HG02623 (cell line): Measurements from ENCODE around the gene CA11.
A peak's percentile ranks its signal among the peaks of the same experiment; 100 is the strongest.
"Not testable (repeated sequence)": the region's sequence is repeated elsewhere in the genome, so short reads cannot be mapped to it uniquely, and the experiment has no call there.

ENCODE experiments used
- ATAC-seq: cut with Tn5 transposase; IDR thresholded peaks from one replicate; pipeline ENCODE4 v1.9.1; 2021; ENCODE audit warnings: moderate library complexity; ENCODE audit not compliant: unreplicated experiment

CA11 gene

DNA sequence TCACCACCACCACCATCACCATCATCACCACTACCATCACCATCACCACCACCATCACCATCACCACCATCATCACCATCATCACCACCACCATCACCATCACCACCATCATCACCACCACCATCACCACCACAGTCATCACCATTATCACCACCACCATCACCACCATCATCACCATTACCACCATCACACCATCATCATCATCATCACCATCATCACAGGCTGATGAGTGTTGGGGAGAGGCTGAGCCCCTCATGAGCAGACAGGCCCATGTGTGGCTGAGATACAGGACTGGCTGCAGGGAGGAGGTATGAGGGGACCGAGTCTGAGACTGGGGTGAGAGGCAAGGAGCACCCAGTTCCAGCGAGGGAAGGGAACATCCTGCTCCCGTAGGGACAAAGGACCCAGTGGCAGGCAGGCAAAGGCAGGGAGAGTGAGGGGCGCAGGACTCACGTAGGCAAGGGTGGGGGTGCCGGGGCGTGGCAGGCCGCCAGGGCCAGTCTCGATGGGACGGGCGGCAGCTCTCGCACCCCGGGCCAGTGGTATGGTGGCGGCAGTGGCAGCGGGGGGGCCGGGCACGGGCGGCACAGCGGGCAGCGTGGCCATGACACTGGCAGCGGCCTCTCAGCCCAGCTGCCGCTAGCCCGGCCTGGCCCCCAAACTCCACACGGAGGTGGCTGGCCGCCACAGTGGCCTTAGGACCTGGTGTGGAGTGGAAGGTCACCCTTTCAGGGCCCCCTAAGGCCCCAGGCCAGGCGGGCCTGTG lies 24.1 kb upstream of the CA11 start:
- ATAC-seq = no peak

DNA sequence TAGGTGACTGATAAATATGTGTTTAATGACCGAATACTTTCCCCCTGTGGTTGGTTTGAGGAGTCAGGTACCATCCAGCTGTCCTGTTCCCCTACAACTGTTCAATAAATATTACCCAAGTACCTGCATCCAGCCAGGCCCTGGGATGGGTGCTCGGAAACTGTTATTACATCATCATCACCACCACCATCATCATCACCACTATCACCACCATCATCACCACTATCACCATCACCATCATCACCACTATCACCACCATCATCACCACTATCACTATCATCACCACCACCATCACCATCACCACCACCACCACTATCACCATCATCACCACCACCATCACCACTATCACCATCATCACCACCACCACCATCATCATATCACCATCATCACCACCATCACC lies 22.8 kb upstream of the CA11 start:
- ATAC-seq = no peak

DNA sequence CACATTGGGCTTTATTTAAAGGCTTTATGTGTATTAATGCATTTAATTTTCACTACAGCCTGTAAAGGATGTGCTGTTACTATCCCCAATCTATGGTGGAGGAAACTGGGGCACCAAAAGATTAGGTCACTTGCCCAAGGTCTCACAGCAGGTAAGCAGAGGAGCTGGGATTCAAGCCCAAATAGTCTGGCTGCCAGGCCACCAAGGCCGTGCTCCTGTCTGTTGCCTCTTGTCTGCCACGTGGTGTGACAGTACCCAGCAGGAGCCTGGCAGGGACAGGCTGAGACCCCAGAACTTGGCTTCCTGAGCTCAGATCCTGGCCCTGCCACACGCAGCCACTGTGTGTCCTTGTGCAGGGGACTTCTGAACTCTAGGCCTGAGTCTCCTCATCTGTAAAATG lies 22.3 kb upstream of the CA11 start:
- ATAC-seq = no peak

DNA sequence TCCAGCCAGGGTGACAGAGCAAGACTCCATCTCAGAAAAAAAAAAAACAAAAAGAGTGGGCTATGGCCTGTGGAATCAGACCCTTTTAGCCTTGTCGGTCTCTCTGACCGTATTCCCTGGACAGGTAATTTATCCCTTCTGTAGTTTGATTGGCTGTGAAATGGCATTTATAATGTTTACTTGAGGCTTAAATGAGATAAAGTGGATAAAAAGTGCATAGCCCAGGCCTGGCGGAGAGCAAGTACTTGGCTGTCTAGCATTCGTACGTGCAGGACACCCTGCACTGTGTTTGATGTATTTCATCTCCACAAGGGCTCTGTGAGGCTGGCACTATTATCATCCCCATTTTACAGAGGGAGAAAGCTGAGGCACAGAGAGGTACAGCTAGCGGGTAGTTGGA lies 19.8 kb upstream of the CA11 start:
- no peak for ATAC-seq

DNA sequence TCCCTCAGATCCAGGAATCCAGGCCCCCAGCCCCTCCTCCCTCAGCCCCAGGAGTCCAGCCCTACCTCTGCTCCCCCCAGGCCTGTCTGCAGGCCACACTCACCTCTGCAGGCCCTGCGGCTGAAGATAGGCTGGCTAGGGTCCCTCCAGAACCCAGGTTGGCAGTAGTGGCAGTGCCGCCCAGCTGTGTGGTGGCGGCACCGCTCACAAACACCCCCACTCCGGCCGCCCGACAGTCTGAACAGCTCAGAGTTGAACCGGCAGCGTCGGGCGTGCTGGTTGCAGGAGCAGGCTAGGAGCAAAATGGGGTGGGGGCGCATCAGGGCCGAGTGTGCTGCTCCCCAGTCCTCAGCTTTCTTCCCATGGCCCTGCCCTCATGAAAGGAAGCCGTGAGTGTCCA lies 18.5 kb upstream of the CA11 start:
- no peak for ATAC-seq

DNA sequence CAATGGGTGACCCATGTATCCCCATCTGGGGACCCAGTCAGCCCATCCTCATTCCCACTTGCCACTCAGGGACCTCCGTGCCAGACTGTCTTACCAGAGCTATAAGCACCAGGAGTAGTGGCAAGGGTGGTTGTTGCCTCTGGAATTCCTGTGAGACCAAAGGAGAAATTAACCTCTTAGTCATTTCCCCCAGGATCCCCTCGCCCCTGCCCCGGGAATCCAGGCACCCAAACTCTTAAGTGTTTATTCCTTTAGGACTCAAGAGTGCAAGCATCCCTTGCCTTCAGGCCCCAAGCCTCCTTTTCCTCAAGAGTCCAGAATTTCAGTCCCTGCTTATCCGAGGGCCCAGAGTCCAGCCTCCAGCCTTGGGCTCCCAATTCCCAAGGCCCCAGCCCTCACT lies 17.7 kb upstream of the CA11 start:
- no peak for ATAC-seq

DNA sequence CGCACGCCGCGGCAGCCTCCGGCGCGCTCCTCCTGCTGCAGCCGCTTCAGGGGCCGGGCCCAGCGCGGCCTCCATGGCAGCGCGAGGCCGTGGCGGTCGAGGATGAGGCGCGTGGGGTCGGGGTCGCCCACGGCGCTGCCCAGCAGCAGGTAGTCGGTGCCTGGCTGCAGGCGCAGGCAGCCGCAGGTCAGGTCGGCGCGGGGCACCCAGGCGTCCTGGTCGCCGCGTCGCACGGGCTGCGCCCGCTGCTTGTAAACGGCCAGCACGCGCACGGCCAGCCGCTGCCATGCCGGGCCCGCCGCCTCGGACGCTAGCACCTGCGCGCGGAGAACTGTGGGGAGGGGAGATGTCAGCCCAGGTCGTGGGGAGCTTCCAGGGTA lies 15.7 kb upstream of the CA11 start:
- ATAC-seq = no peak

DNA sequence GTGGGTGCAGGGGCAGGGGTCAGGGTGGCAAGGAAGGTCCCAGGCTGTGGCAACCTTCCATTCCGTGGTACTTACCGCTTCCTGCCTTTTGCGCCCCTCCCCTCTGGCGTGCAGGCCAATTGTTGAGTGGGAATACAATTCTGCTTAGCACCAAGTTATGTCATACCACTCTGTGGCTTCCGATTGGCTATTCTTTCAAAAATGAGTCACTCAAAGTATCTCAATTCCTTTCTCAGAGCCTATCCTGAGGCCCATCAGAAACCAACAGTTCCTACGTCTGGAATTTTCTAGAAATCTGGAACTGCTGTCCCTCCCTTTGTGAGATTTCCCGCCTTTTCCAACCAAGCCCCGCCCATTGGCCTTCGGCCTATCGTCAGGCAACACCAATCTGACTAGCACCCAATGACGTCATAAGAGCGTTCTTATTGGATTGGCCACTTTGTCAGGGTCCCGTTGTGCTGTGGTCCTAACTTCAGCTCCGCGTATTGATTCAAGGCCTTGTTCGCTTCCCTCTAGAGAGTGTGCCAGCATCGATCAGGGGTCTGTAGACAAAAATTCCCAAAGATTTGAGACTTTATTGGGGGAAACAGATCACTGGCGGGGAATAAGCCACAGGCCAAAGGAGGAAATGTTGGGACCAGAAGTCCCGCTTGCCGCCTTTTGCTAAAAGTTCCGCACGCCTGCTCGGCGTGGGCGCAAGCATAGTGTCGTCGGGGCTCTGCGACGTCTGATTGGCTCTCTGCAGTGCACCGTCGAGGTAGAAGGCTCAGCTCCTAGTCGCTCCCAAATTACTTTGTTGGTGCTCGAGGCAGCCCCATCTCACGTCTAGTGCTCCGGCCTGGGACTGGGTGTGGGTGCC lies 15.1 kb upstream of the CA11 start:
- peak; percentile 64 for ATAC-seq

DNA sequence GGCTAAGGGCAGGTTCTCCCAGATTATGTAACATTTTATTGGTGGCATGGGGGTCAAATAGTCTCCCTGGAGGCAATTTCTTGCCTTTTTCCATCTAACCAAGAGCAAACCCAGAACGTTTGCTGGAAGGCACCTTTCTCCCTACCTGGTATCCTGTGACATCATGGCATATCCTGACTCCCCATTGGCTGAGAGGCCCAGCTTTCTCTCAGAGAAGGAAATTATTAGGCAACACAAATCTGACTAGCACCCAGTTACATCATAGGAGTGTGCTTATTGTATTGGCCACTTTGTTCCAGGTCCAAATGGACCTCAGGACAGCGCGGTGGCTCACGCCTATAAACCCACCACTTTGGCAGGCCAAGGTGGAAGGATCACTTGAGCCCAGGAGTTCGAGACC lies 13.8 kb upstream of the CA11 start:
- ATAC-seq = no peak

DNA sequence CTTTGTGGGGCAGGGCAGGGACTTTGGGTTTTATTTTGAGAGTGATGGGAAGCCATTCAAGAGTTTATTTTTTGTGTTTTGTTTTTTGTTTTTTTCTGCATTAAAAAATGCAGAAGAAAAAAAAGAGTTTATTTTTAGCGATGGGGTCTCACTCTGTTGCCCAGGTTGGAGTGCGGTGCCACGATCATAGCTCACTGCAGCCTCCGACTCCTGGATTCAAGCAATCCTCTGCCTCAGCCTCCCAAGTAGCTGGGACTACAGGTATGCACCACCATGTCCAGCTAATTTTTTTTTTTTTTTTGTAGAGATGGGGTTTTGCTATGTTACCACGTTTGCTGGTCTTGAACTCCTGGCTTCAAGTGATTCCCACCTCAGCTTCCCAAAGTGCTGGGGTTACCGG lies 12.5 kb upstream of the CA11 start:
- ATAC-seq = no peak

DNA sequence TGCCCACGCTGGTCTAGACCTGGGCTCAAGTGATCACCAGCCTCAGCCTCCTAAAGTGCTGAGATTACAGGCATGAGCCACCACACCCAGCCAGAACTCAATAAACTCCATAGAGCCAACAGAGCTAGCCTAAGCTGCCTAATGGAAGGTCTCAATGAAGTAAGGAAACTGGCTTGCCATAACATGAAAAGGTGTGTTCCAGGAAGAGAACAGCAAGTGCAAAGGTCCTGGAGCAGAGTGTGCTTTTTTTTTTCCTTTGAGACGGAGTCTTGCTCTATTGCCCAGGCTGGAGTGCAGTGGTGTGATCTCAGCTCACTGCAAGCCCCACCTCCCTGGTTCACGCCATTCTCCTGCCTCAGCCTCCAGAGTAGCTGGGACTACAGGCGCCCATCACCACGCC lies 11.8 kb upstream of the CA11 start:
- ATAC-seq = not testable (repeated sequence)

DNA sequence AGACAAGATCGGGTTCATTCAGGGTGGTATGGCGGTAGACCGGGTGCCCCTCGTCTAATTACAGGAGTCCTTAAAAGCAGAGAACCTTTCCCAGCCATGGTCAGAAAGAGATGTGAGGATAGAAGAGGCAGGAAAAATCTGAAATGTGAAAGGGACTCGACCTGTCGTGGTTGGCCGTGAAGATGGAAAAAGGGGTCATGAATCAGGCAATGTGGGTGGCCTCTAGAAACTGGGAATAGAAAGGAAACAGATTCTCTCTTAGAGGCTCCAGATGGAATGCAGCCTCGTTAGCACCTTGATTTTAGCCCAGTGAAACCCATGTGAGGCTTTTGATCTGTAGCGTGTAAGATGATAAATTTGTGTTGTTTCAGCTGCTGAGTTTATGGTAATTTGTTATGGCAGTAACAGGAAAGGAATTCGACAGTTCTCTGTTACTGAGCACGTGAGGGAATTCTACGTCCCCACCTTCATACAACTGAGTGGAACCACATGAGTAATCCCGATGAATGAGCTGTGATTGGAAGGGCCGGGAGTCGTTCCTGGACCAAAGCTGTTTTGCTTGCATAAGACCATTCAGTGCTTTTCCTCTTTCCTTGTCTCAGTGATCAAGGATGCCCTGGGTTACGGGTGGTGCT lies 11.0 kb upstream of the CA11 start:
- ATAC-seq = no peak

DNA sequence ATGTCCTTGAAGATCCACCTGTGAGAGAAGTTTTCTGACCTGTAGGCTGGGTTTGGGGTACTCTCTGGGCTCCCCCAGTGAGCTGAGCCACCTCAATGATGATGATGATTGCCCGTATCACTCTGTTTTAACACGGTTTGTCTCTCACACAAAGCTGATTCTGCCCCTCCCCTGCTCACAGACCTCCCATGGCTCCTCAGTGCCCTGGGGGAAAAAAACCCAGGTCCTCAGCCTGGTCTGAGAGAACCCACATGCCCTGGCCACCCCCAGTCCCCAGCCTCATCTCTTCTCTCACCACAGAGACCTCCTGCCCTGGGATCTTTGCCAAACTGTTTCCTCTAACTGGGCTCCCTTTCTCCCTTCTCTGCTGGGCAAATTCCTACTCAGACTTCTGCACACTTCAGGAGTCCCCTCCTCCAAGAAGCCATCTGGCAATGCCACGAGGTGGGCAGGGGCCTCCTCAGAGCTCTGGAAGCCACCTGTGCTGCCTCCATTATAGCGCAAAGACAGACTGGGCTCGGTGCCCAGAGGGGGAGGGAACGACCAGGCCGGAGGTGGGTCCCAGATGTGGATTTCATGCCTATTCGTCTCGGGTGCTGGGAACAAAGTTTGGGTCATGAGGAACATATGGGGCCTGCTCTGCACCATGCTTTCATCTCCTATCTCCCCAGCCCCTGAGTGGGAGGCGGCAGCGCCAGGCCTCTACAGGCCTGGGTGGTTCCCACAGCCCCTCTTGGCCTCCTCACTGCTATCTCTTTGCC lies 8.5 kb upstream of the CA11 start:
- ATAC-seq = no peak

DNA sequence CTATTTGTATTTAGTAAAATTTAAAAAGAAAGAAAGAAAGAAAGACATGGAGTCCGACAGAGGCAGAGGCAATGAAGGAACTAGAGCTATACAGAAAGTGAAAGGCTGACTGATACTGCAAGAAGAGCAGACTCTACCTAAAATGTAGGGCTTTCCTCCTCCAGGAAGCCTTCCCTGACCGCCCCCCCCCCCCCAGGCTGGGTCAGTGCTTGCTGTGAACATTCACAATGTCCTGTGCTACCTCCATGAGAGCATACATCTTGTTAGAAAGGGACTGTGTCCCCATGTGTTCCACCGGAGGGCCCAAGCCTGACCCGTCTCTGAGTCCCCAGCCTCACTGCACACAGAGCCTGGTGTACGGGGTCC lies 5.7 kb upstream of the CA11 start:
- no peak for ATAC-seq

DNA sequence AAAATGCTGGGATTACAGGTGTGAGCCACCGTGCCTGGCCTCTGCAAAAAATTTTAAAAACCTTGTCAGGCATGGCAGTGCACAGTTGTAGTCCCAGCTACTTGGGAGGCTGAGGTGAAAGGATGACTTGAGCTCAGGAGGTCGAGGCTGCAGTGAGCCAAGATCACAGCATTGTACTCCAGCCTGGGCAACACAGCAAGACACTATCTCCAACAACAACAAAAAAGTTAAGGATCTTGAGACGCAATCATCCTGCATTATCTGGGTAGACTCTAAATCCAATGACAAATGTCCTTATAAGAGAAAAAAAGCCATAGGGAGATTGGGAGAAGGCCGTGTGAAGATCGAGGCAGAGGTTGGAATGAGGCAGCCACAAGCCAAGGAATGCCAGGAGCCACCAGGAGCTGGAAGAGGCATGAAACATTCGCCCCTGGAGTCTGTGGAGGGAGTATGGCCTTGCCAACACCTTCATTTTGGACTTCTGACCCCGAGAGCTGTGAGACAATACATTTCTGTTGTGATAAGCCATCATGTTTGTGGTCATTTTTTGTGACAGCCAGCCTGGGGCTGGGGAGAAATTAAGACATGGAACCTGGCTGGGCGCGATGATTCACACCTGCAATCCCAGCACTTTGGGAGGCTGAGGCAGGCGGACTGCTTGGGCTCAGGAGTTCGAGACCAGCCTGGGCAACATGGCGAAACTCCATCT lies 5.1 kb upstream of the CA11 start:
- no peak for ATAC-seq

DNA sequence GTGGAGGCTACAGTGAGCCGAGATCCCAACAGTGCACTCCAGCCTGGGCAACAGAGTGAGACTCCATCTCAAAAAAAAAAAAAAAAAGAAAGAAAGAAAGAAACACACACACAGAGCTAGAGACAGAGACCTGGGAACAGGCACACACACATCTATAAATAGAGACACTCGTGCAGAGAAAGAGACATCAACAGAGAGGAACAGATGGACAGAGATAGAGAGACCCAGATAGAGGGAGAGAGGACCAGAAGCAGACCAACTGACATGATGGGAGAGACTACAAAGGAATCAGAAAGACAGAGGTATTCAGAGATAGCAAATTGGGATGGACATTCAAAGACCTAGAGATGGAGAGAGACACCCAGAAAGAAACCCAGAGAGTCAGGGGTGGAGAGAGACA lies 2.1 kb upstream of the CA11 start:
- ATAC-seq = no peak

DNA sequence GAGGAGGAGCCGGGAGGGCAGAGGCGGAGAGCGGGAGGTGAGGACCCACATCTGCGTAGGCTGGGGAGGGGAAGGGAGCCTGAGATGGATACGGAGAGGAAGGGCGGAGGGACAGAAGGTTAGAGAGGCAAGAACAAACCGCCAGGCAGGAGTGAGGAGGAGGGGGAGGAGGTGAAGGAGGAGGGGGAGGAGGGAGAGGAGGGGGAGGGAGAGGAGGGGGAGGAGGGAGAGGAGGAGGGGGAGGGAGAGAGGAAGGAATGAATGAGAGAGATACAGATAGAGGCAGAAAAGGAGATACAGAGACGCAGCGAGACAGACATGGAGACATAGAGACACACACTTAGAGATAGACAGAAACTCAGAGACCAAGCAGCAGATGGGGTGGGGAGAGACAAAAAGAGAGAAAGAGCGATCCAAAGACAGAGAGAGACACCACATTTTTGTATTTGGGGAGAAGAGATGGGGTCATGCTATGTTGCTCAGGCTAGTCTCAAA lies 782 bp upstream of the CA11 start:
- no peak for ATAC-seq

DNA sequence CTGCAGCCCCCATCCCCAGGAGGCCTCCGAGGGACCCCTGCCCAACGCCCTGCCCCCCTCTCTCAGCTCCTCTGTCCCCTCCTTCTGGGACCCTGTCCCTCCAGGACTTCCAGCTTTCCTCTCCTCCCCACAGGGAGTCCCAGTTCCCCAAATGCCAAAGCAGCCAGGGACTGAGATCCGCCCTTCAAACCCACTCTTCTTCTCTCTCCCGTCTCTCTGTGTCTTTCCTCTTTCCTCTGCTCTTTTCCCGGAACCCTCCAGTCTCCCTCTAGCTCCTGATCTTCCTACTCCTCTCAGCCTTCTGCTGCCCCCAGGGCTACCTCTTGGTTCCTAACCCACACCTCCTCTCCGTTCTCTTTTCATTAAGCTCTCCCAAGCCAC lies 377 bp downstream of the CA11 start:
- ATAC-seq = no peak

DNA sequence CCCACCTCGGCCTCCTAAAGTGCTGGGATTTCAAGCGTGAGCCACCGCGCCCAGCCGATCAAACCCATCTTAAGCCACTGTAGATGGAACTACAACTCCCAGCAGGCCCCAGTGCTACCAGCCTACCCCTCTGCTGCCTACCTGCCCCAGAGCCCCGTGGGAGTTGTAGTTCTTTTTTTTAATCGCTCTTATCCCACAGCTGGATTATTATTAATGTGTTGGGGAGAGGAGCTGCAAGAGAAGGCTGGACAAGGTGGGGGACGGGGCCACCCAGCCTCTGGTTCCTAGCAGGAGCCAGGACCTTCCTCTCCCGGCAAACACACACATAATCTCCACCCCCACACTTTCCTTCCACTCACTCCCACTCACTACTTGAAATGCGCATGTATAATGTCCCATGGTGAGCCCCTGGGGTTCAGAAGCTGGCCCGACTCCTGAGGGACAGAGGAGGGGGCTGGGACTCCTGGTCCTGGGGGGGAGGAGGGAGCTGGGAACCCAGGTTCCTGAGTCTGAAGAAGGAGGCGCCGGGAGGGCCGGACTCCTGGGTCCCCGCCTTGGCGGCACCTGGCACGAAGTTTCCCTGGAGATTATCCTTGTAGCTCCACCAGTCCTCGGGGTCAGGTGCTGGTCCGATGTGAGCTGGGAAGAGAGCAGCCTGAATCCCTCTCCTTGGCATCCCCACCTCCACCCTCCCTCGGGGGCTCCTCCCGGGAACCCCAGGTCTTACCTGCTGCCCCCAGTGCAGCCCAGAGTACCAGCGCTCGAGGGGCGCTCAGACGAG lies 958 bp downstream of the CA11 start:
- no peak for ATAC-seq

DNA sequence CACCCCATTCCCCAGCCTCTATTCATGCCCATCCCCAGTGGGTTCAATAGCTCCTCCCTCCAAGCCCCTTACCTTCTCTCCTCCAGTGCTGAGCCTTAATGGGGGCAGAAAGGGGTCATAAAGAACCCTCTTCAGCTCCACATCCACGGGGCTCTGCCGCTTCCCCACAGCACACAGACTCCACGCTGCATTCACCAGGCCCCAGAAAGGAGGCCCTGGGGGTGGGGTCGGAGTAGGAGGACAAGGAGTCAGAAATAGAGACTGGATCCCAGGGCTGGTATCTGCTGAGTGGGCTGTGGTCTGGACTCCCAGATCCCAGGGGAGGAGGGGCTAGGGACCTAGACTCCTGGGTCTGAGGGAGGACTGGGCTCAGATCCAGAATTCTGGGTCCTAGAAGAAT lies 1.6 kb downstream of the CA11 start:
- no peak for ATAC-seq
